ENCODE results near the gene E2F4.

DNA sequence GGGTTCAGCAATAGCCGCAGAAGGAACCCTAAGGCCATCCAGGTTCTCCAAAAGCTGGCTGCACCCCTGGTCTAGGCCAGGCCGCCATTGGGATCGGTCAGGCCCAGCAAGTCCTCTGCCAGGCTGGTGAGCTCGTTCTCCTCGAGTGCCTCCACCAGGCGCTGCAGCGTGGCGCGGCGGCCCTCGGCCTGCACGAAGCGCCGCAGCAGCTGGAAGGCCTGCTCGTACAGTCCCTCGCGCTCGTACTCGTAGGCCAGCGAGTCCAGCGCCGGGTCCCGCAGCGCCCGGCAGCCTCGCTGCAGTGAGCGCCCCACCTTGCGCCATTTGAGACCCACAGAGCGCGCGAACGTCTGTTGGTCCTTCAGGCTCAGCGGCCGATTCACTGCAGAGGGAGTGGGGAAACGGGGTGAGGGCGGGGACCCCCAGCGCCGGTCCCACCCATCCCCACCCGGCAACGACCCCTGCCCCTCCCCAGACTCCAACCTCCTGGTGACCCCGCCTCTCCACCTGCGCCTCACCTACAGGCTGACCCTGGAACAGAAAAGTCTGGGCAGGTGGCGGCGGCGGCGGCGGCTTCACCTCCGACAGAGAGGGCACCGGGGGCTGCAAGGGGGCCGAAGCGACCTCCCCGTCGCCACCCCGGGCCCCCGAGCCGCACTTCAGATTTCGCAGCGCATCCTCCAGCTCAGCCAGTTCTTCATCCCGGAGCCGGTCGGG, 37.2 kb upstream of the E2F4 start:
- TF ChIP-seq ZNF384 (IDR thresholded peaks at IDR 0.05), result no peak
- TF ChIP-seq PKNOX1 (IDR thresholded peaks at IDR 0.05), result no peak
- no peak for TF ChIP-seq NFRKB (IDR thresholded peaks at IDR 0.05)
- no peak for TF ChIP-seq TARDBP (IDR thresholded peaks at IDR 0.05)
- TF ChIP-seq FOXA1 (IDR thresholded peaks at IDR 0.05), result no peak
- no peak for TF ChIP-seq FOXK2 (IDR thresholded peaks at IDR 0.05)
- no peak for TF ChIP-seq BHLHE40 (IDR thresholded peaks at IDR 0.05; ENCODE audit: borderline replicate concordance)
- no peak for TF ChIP-seq SP1 (IDR thresholded peaks at IDR 0.05)
- TF ChIP-seq SUZ12 (IDR thresholded peaks at IDR 0.05), result no peak
- no peak for TF ChIP-seq LEF1 (IDR thresholded peaks at IDR 0.05; ENCODE audit: borderline replicate concordance)
- TF ChIP-seq CTBP1 (IDR thresholded peaks at IDR 0.05; ENCODE audit: borderline replicate concordance), result no peak
- TF ChIP-seq FOXM1 (IDR thresholded peaks at IDR 0.05; ENCODE audit: borderline replicate concordance), result no peak
- no peak for TF ChIP-seq ELF4 (IDR thresholded peaks at IDR 0.05)
- TF ChIP-seq L3MBTL2 (conservative IDR thresholded peaks at IDR 0.05), result no peak

All from HEK293T (cell line).